Measurements from ENCODE around the gene C18orf63.

DNA sequence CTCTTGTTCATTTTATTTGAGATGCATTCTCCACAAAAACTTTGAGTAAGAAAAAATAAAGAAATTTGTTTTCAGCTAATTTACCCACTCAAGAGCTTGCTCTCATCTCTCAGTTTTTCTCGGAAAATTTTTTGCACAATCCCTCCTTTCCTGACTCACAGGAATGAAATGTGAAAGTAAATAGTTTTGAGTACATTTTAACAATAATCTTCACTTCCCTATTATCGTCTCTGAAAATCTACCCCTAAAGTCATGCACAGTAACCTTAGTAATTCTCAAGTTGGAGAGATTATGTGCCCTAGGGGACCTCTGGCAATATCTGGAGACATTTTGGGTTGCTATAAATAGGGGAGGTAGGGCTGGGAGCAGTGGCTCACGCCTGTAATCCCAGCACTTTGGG lies 26.5 kb upstream of the C18orf63 start:
- no peak for TF ChIP-seq POLR2AphosphoS5 (IDR thresholded peaks at IDR 0.05; ENCODE audit: low read depth, low read length)
- TF ChIP-seq, protein P1, sequence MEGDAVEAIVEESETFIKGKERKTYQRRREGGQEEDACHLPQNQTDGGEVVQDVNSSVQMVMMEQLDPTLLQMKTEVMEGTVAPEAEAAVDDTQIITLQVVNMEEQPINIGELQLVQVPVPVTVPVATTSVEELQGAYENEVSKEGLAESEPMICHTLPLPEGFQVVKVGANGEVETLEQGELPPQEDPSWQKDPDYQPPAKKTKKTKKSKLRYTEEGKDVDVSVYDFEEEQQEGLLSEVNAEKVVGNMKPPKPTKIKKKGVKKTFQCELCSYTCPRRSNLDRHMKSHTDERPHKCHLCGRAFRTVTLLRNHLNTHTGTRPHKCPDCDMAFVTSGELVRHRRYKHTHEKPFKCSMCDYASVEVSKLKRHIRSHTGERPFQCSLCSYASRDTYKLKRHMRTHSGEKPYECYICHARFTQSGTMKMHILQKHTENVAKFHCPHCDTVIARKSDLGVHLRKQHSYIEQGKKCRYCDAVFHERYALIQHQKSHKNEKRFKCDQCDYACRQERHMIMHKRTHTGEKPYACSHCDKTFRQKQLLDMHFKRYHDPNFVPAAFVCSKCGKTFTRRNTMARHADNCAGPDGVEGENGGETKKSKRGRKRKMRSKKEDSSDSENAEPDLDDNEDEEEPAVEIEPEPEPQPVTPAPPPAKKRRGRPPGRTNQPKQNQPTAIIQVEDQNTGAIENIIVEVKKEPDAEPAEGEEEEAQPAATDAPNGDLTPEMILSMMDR (IDR thresholded peaks at IDR 0.05) = no peak
- TF ChIP-seq, protein P2, sequence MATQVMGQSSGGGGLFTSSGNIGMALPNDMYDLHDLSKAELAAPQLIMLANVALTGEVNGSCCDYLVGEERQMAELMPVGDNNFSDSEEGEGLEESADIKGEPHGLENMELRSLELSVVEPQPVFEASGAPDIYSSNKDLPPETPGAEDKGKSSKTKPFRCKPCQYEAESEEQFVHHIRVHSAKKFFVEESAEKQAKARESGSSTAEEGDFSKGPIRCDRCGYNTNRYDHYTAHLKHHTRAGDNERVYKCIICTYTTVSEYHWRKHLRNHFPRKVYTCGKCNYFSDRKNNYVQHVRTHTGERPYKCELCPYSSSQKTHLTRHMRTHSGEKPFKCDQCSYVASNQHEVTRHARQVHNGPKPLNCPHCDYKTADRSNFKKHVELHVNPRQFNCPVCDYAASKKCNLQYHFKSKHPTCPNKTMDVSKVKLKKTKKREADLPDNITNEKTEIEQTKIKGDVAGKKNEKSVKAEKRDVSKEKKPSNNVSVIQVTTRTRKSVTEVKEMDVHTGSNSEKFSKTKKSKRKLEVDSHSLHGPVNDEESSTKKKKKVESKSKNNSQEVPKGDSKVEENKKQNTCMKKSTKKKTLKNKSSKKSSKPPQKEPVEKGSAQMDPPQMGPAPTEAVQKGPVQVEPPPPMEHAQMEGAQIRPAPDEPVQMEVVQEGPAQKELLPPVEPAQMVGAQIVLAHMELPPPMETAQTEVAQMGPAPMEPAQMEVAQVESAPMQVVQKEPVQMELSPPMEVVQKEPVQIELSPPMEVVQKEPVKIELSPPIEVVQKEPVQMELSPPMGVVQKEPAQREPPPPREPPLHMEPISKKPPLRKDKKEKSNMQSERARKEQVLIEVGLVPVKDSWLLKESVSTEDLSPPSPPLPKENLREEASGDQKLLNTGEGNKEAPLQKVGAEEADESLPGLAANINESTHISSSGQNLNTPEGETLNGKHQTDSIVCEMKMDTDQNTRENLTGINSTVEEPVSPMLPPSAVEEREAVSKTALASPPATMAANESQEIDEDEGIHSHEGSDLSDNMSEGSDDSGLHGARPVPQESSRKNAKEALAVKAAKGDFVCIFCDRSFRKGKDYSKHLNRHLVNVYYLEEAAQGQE (IDR thresholded peaks at IDR 0.05; ENCODE audit: insufficient read depth in 1 of 2, low read depth in 2 of 2, low read length in 1 of 2) = no peak

Data from Panc1 (cell line).